Neural progenitor cell (in vitro differentiated cells): ENCODE measurements around the gene PTPRN2. TPM values are rescaled to one million over a fixed set of nuclear protein-coding genes. Genes with fewer than 3 reads are reported as not detected.

Experiments used
- DNase-seq: peaks from one replicate; pipeline ENCODE4 v3.0.0-alpha.2; 2016; ENCODE audit warnings: low spot score
- H2AFZ ChIP-seq: fragments of 200-600 bp; sonication (generic); replicated peaks from 2 replicates; pipeline ENCODE4 v1.6.1; 2016; ENCODE audit warnings: antibody characterized with exemption
- H3F3A ChIP-seq: fragments of 200-600 bp; sonication (generic); 2 replicates; pipeline ENCODE4 v1.6.1; 2016; ENCODE audit warnings: antibody characterized with exemption, low read depth
- H3K27ac ChIP-seq: fragments of 200-600 bp; sonication (generic); 2 replicates; pipeline ENCODE4 v1.5.1; 2016; ENCODE audit warnings: mild to moderate bottlenecking
- H3K27me3 ChIP-seq: fragments of 200-600 bp; sonication (generic); 2 replicates; pipeline ENCODE4 v1.6.1; 2016; ENCODE audit warnings: mild to moderate bottlenecking, moderate library complexity
- H3K36me3 ChIP-seq: fragments of 200-600 bp; sonication (generic); 2 replicates; pipeline ENCODE4 v1.5.1; 2016
- H3K4me1 ChIP-seq: fragments of 200-600 bp; sonication (generic); 2 replicates; pipeline ENCODE4 v1.6.1; 2016; ENCODE audit warnings: mixed run types
- H3K4me2 ChIP-seq: fragments of 200-600 bp; sonication (generic); 2 replicates; pipeline ENCODE4 v1.6.1; 2016
- H3K4me3 ChIP-seq: fragments of 200-600 bp; sonication (generic); 2 replicates; pipeline ENCODE4 v1.5.1; 2016
- H3K79me2 ChIP-seq: fragments of 200-600 bp; sonication (generic); 2 replicates; pipeline ENCODE4 v1.6.1; 2016; ENCODE audit warnings: low read depth
- H3K9ac ChIP-seq: fragments of 200-600 bp; sonication (generic); 2 replicates; pipeline ENCODE4 v1.6.1; 2016
- H3K9me3 ChIP-seq: fragments of 200-600 bp; sonication (generic); 2 replicates; pipeline ENCODE4 v1.5.1; 2016; ENCODE audit warnings: low read depth
- H4K20me1 ChIP-seq: fragments of 200-600 bp; sonication (generic); 2 replicates; pipeline ENCODE4 v1.6.1; 2016; ENCODE audit warnings: low read depth
- H3K27ac Mint-ChIP-seq: 3 replicates; pipeline ENCODE4 v1.8.0; 2021; ENCODE audit warnings: mixed read lengths
- H3K27me3 Mint-ChIP-seq: 2 replicates; pipeline ENCODE4 v1.8.0; 2022; ENCODE audit warnings: low read depth, mild to moderate bottlenecking, inconsistent platforms, moderate library complexity, mixed read lengths; ENCODE audit not compliant: insufficient read depth
- H3K36me3 Mint-ChIP-seq: 3 replicates; pipeline ENCODE4 v1.8.0; 2021; ENCODE audit warnings: mixed read lengths
- H3K4me1 Mint-ChIP-seq: 3 replicates; pipeline ENCODE4 v1.8.0; 2021; ENCODE audit warnings: mixed read lengths
- H3K4me3 Mint-ChIP-seq: 3 replicates; pipeline ENCODE4 v1.8.0; 2021; ENCODE audit warnings: mild to moderate bottlenecking, moderate library complexity, mixed read lengths
- H3K9me3 Mint-ChIP-seq: 3 replicates; pipeline ENCODE4 v1.8.0; 2020; ENCODE audit warnings: mixed read lengths
- EZH2 ChIP-seq: fragments of 200-600 bp; sonication (generic); IDR thresholded peaks from 2 replicates; pipeline ENCODE4 v1.6.1; 2017; ENCODE audit warnings: antibody characterized with exemption, mild to moderate bottlenecking, moderate library complexity
- EZH2phosphoT487 ChIP-seq: fragments of 200-600 bp; sonication (generic); IDR thresholded peaks from 2 replicates; pipeline ENCODE4 v1.6.1; 2017; ENCODE audit warnings: antibody characterized with exemption
- total RNA-seq: library from RNA; depleted of rRNA; stranded (reverse); fragments of >200 nt; gene quantifications from 2 replicates; pipeline ENCODE4 v1.2.3, GENCODE V29; 2015; ENCODE audit warnings: low replicate concordance
- TF ChIP-seq, protein P1 (sequence below): fragments of 200-600 bp; sonication (generic); IDR thresholded peaks from 2 replicates; pipeline ENCODE4 v1.5.1; 2017; ENCODE audit warnings: antibody characterized with exemption, mild to moderate bottlenecking

PTPRN2 gene
- total RNA-seq, 1 donor from 2014 or later: 3.0 TPM

DNA sequence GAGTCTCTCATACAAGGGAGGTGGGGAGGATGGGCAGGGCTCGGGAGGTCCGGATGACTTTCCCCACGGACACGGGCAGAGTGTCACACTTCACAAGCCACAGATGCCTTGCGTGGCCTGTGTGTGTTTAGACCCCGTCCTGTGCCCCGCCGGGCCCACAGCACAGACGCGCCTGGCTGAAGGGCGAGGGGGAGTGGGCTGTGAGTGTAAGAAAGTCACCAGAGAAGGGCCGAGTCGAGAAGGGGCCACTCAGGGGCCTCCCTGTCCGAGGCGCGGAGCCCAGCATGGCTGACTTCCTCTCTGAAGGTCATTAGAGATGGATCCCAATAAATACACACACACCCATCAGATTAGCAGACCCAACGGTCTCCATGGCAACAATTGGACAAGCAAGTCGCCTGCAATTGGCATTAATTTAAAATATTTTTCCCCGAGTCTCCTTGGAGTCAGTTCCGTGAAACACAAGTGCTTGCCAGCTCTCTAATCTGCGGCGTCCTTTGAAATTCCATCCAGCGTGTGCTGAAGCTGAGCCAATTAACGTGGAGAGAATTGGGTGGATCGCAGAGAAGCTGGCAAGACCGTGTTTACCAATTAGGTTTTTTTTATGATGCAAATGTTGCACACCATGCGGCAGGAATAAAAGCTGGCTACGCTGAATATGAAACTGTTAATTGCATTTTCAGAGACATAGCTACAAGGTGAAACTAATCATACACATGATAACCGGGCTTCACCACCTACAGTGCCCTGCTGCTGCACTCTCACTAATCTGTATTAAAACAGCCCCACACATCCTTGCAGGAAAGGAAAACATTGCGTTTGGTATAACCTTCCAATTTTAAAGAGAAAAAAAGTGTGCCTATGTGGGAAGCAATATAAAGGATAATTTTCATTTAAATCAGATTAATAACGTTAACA lies 571.2 kb downstream of the PTPRN2 start:
- Histone ChIP-seq H3K9me3 (no peaks in the 10 kb centered on the region), H3K36me3 (no peaks in the 10 kb centered on the region), H4K20me1 (no peaks in the 10 kb centered on the region), H3K79me2 (no peaks in the 10 kb centered on the region), H3K4me2 (peak overlapping the region; percentile 92), H3K27me3 (no peaks in the 10 kb centered on the region), H3K27ac (no peak overlapping the region), H3K4me1 (peaks cover 41% of the 10 kb centered on the region), H3K9ac (no peak overlapping the region), H3K4me3 (peak overlapping the region; percentile 45), H2AFZ (peak overlapping the region; percentile 69), H3F3A (peaks cover 27% of the 10 kb centered on the region)
- H3K36me3 Mint-ChIP-seq: no peaks in the 10 kb centered on the region
- peaks cover 11% of the 10 kb centered on the region for H3K4me1 Mint-ChIP-seq
- H3K9me3 Mint-ChIP-seq: no peaks in the 10 kb centered on the region
- H3K27me3 Mint-ChIP-seq: peaks cover 2% of the 10 kb centered on the region
- H3K4me3 Mint-ChIP-seq: no peak overlapping the region
- DNase-seq: peak; percentile 77
- peak overlapping the region; percentile 9 for H3K27ac Mint-ChIP-seq
- TF ChIP-seq EZH2: no peak
- TF ChIP-seq, protein P1, sequence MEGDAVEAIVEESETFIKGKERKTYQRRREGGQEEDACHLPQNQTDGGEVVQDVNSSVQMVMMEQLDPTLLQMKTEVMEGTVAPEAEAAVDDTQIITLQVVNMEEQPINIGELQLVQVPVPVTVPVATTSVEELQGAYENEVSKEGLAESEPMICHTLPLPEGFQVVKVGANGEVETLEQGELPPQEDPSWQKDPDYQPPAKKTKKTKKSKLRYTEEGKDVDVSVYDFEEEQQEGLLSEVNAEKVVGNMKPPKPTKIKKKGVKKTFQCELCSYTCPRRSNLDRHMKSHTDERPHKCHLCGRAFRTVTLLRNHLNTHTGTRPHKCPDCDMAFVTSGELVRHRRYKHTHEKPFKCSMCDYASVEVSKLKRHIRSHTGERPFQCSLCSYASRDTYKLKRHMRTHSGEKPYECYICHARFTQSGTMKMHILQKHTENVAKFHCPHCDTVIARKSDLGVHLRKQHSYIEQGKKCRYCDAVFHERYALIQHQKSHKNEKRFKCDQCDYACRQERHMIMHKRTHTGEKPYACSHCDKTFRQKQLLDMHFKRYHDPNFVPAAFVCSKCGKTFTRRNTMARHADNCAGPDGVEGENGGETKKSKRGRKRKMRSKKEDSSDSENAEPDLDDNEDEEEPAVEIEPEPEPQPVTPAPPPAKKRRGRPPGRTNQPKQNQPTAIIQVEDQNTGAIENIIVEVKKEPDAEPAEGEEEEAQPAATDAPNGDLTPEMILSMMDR: no peak
- no peak for TF ChIP-seq EZH2phosphoT487

DNA sequence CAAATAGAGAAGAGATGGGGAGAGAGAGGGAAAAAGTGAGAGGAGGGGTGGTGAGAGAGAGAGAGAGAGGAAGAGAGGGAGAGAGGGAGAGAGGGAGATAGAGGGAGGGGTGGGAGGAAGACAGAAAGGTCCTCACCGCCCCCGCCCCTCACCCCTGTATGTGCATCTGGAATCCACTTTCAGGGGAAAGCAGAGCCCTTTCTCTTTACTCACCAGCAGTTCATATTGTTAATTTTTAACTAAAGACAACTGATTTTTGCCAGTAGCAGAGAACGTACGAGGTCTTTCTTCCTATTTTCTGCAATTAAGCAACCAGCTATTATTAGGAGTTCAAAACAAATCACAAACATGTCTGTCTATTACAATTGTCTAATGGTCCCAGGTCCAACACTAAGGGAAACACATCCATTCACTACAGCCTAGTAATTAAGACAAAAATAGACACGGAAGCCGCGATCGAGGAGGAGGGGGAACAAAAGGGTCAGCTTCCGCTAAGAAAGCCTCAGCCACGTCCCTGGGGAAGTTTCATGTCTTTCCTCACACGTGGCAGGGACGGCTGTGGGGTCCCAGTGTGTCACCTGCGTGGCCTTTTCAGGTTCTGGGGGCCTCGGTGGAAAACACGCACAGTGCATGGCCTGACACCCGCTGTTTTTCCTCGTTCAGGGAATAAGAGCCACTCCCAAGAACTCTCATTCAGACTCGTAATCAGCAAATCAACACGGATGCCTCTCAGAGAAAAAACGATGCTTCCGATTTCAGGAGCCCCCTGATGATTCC lies 572.0 kb downstream of the PTPRN2 start:
- Mint-ChIP-seq H3K27me3 (peaks cover 2% of the 10 kb centered on the region), H3K9me3 (no peaks in the 10 kb centered on the region), H3K36me3 (no peaks in the 10 kb centered on the region), H3K4me1 (peaks cover 12% of the 10 kb centered on the region), H3K27ac (no peak overlapping the region), H3K4me3 (no peak overlapping the region)
- Histone ChIP-seq H4K20me1 (no peaks in the 10 kb centered on the region), H3F3A (peaks cover 27% of the 10 kb centered on the region), H3K27ac (no peak overlapping the region), H3K9me3 (no peaks in the 10 kb centered on the region), H3K4me1 (peaks cover 41% of the 10 kb centered on the region), H3K4me2 (peak overlapping the region; percentile 92), H2AFZ (peak overlapping the region; percentile 69), H3K4me3 (peak overlapping the region; percentile 45), H3K79me2 (no peaks in the 10 kb centered on the region), H3K9ac (no peak overlapping the region), H3K27me3 (no peaks in the 10 kb centered on the region), H3K36me3 (no peaks in the 10 kb centered on the region)
- DNase-seq: no peak
- TF ChIP-seq EZH2: no peak
- TF ChIP-seq EZH2phosphoT487: peak; percentile 25

DNA sequence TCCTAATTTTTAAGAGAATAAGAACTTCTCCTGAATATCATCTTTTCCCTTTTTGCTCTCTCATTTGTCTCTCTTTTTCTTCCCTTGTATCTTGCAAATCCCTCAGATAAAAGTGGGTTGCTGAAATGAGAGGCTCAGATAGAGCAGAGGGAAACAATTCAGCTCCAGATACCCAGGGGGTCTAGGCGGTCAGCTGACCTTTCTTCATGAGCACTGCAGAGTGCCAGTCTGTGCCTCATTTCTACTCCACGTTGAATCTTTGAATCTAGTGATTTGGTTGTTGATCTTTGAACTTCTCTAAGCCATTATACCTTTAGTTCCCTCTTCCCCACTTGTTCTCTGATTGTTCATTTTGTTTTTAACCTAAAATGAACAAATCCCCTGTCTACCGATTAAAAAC lies 572.6 kb downstream of the PTPRN2 start:
- TF ChIP-seq EZH2: no peak
- no peak for TF ChIP-seq EZH2phosphoT487
- TF ChIP-seq, protein P1: no peak
- Histone ChIP-seq H3K36me3 (no peaks in the 10 kb centered on the region), H3K9me3 (no peaks in the 10 kb centered on the region), H3K9ac (no peak overlapping the region), H3K4me1 (peaks cover 42% of the 10 kb centered on the region), H3F3A (peaks cover 27% of the 10 kb centered on the region), H3K79me2 (no peaks in the 10 kb centered on the region), H3K27me3 (no peaks in the 10 kb centered on the region), H2AFZ (no peak overlapping the region), H4K20me1 (no peaks in the 10 kb centered on the region), H3K4me3 (peak overlapping the region; percentile 45), H3K27ac (no peak overlapping the region), H3K4me2 (peak overlapping the region; percentile 92)
- Mint-ChIP-seq H3K4me3 (no peak overlapping the region), H3K36me3 (no peaks in the 10 kb centered on the region), H3K27me3 (peaks cover 2% of the 10 kb centered on the region), H3K9me3 (no peaks in the 10 kb centered on the region), H3K4me1 (peaks cover 14% of the 10 kb centered on the region), H3K27ac (no peak overlapping the region)
- no peak for DNase-seq
